ENCODE data around the gene ARHGEF26.

Gene ARHGEF26

GRCh38 chr3:154161806-154162205, 40.6 kb downstream of the ARHGEF26 start:
- no peak for DNase-seq

GRCh38 chr3:154164387-154164786, 43.2 kb downstream of the ARHGEF26 start:
- no peak for DNase-seq

- DNase-seq, result no peak
Measured at GRCh38 chr3:154168998-154169795, 48.0 kb downstream of the ARHGEF26 start.

- no peak for DNase-seq
Measured at GRCh38 chr3:154169796-154170110, 48.6 kb downstream of the ARHGEF26 start.

- DNase-seq, result no peak
Measured at GRCh38 chr3:154170300-154170699, 49.1 kb downstream of the ARHGEF26 start.

GRCh38 chr3:154175041-154175440, 53.9 kb downstream of the ARHGEF26 start:
- DNase-seq, result no peak

GRCh38 chr3:154176036-154176435, 54.8 kb downstream of the ARHGEF26 start:
- no peak for DNase-seq

GRCh38 chr3:154177406-154177805, 56.2 kb downstream of the ARHGEF26 start:
- no peak for DNase-seq

- no peak for DNase-seq
Measured at GRCh38 chr3:154178172-154178571, 57.0 kb downstream of the ARHGEF26 start.

- no peak for DNase-seq
Measured at GRCh38 chr3:154180836-154181691, 59.9 kb downstream of the ARHGEF26 start.

- no peak for DNase-seq
Measured at GRCh38 chr3:154182322-154182922, 61.2 kb downstream of the ARHGEF26 start.

- DNase-seq, result no peak
Measured at GRCh38 chr3:154182975-154183374, 61.8 kb downstream of the ARHGEF26 start.

GRCh38 chr3:154184582-154184981, 63.4 kb downstream of the ARHGEF26 start:
- DNase-seq, result no peak

- no peak for DNase-seq
Measured at GRCh38 chr3:154188437-154188836, 67.2 kb downstream of the ARHGEF26 start.

GRCh38 chr3:154188846-154189245, 67.7 kb downstream of the ARHGEF26 start:
- no peak for DNase-seq

GRCh38 chr3:154191520-154191919, 70.3 kb downstream of the ARHGEF26 start:
- DNase-seq, result no peak

GRCh38 chr3:154192225-154192624, 71.0 kb downstream of the ARHGEF26 start:
- DNase-seq, result no peak

- no peak for DNase-seq
Measured at GRCh38 chr3:154193000-154193615, 71.9 kb downstream of the ARHGEF26 start.

GRCh38 chr3:154194877-154195276, 73.7 kb downstream of the ARHGEF26 start:
- no peak for DNase-seq

GRCh38 chr3:154195620-154196356, 74.6 kb downstream of the ARHGEF26 start:
- DNase-seq, result no peak

- DNase-seq, result no peak
Measured at GRCh38 chr3:154197751-154198150, 76.6 kb downstream of the ARHGEF26 start.

GRCh38 chr3:154209499-154209898, 88.3 kb downstream of the ARHGEF26 start:
- no peak for DNase-seq

GRCh38 chr3:154210986-154211385, 89.8 kb downstream of the ARHGEF26 start:
- DNase-seq, result no peak
